Activated CD8-positive, alpha-beta memory T cell treated with anti-CD3 and anti-CD28 coated beads, Interleukin-2, amount 50 U/mL, for 1 hour (primary cell): ENCODE measurements around the gene ITGB1BP1.

Experiments
- DNase-seq: peaks from one replicate; pipeline ENCODE4 v3.0.0-alpha.2; 2020; ENCODE audit errors: extremely low read depth

Gene ITGB1BP1, protein sequence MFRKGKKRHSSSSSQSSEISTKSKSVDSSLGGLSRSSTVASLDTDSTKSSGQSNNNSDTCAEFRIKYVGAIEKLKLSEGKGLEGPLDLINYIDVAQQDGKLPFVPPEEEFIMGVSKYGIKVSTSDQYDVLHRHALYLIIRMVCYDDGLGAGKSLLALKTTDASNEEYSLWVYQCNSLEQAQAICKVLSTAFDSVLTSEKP

DNA sequence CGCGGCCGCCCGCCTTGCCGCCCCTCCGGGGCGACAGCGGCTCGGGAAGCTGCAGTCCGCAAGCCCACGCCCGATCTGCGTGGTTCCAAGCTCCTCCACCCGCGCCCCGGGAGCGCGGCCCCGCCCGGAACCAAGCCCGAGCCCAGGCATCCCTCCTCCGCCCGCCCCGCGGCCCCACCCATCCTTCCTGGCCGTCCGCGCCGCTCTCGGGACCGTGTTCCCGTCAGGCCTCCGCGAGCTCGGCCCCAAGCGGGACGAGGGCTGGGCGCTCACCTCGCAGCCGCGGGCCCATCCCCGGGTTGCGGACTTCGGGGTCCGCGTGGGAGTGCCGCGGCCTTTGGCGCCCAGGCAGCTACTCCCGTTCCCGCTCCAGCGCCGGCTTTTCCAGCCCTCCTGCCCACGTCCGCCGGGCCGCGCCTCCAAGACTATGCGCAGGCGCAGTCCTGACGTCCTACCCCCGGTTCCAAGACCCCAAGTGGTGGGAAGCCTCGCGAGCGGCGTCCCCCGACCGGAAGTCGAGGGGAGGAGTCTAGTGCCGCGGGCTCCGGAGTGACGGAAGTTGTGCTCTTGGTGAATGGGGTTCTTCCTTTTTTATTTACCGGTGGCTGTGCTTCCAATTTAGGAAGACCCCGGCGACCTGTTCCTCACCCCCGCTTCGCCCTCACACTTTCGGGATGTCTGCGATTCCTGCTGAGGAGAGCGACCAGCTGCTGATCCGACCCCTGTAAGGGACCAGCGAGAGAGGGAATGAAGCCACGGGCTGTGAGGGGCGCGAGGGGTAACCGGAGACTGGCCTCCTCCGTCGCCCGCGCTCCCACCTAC lies at the start of gene ITGB1BP1, which contains the start of gene CPSF3:
TSS of gene ITGB1BP1 (minus strand) at position 429 of the 822 bp plus-strand sequence. CDS start 4,831 bp downstream, outside the sequence.
TSS of gene CPSF3 (plus strand) at position 555 of the 822 bp plus-strand sequence. CDS start at position 675, 120 bp downstream.
- peak; percentile 88 for DNase-seq

DNA sequence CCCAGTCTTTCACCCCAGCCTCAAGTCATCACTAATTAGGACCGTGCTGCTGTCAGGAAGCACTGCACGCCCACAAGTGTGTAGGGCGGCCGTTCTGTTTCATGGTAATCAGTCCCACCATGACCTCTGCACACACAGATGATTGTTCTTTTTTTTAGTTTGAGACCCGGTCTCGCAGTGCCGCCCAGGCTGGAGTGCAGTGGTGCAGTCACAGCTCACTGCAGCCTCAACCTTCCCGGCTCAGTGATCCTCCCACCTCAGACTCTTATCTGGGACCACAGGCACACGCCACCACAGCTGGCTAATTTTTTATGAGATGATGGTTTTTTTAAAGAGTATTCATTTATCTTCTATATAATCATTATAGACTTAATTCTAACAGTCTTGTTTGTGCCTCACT lies 49.2 kb upstream of the ITGB1BP1 start:
- DNase-seq = no peak

DNA sequence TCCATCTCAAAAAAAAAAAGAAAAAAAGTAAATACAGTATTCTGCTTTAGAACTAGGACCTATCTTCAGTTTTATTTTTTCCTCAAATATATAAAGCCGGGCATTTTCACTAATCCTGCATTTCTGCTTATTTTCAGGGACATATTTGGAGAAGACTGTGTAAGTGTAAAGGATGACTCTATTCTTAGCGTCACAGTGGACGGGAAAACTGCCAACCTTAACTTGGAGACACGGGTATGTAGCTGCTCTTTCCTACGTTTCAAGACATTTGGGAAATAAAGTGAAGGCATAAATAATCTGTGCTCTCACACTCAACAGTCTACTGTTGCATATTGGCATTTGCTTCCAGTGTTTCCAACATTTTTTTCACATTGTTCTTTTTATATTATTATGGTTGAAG lies 47.9 kb upstream of the ITGB1BP1 start:
- no peak for DNase-seq

DNA sequence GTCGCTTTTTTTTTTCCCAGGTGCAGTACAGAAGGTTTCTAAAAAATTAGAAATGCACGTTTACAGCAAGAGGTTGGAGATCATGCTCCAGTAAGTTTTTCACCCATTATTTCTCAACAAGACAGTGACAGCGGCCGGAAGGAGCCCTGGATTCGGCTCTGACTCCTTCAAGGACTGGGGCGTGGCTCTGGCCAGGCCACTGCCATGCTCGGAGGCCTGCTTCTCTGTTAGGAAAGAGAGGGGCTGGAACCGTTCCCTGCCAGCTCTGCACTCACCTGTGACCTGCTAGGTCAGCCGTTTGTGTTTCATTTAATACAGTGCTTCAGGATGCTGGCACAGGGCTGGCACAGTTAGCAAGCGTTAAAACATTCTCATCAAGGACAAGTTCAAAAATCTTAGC lies 44.4 kb upstream of the ITGB1BP1 start:
- DNase-seq = no peak

DNA sequence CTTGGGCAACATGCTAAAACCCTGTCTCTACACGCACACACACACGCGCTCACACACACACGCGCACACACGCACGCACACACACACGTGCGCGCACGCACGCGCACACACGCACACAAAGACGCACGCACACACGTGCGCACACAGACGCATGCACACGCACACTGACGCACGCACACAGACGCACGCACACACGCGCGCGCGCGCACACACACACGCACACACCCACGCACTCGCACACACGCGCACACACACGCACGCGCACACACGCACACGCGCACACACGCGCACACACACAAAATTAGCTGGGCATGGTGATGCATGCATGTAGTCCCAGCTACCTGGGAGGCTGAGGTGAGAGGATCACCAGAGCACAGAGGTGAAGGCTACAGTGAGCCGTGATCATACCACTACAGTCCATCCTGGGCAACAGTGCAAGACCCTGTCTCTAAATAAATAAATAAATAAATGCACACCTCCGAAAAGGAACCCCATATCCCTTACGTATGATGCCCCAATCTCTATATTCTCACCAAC lies 42.9 kb upstream of the ITGB1BP1 start:
- DNase-seq = no peak

DNA sequence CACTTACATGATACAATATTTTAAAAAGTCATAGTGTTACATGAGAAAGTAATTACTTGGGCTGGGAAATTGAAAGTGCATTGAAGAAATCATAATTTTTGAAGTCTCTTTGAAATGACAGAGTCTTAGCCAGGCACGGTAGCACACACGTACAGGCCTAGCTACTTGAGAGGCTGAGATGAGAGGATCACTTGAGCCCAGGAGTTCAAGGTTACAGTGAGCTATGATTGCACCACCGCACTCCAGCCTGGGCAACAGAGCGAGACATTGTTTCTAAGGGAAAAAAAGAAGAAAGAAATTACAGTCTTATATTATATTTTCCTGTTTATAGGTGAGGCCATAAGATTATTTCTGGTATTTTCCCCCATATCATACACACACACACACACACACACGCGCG lies 41.8 kb upstream of the ITGB1BP1 start:
- no peak for DNase-seq

DNA sequence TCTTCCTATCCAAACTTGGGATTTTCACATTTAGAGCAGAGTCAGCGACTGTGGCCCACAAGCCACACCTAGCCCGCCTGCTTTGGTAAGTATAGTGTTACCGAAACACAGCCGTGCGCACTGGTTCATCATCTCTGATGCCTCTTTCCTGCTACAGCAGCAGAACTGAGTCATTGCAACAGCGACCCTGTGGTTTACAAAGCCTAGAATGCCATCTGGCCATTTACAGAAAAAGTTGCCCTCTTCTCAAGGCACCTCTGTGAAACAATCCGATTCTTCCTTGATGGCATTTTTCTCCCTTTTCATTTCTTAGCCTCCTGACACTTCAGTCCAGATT lies 40.3 kb upstream of the ITGB1BP1 start:
- DNase-seq = no peak

DNA sequence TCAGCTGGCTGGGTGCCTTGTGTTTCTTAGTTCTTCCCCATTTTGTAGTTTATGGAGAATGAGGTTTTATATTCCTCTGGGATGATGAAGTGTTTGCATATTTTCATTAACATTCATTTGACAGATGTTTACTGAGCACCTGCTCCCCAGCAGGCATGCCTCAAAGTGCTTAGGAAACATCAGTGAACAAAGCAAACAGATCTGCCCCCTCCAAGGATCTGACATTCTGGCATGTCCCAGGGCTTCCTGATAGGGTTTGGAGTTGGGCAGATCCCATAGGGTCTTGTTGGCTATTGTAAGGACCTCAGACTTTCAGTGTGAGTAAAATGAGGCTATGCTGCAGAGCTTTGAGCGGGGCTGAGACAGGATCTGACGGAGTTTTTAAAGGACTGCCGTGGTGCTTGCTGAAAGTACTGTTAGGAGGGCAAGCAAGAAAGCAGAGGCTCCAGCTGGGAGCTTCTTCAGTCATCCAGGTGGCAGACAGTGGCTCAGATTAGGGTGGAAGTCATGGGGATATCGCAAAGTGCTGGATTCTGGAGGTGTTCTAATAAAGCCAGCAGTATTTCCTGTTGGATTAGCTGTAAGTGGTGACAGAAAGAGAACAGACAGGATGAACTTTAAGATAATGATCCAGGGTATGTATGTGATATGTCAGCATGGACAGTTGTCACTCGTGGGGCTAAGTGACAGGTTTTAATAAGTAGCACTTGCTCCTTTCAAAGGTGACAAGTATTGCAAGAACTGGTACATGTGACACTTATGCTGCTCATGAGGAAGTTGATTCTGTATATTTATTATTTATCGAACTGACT lies 39.8 kb upstream of the ITGB1BP1 start:
- DNase-seq = no peak

DNA sequence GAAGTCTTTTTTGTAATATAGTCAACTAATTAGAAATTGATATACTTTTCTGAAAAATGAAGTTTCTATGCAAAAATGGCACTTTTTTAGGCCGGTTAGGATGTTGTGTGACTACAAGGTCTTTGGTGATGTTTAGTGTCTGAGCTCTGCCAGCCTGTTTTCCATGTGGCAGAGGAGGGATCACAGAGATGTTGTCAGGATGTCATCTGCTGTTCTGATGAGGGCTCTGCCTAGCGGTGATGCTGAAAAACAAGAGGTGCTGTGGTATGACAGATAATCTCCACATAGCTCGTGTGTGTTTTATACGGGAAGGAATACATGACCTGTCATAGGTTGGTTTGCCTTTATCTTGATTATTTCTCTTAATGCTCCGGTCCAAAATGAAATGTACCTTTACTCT lies 39.0 kb upstream of the ITGB1BP1 start:
- no peak for DNase-seq

DNA sequence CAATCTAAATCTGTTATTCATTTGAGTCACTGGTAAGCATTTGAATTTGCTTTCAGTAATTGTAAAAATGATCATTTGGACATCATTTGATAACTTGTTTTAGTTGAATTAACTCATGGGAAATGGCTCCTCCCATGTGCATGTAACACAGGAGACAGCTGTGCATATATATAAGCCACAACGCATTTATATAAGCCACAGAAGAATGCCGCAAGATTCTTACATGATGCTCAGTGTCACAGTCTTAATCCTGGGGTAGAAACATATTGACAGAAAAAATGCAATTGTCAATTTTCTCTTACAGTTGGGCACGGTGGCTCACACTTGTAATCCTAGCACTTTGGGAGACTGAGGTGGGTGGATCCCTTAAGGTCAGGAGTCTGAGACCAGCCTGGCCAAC lies 37.8 kb upstream of the ITGB1BP1 start:
- no peak for DNase-seq

DNA sequence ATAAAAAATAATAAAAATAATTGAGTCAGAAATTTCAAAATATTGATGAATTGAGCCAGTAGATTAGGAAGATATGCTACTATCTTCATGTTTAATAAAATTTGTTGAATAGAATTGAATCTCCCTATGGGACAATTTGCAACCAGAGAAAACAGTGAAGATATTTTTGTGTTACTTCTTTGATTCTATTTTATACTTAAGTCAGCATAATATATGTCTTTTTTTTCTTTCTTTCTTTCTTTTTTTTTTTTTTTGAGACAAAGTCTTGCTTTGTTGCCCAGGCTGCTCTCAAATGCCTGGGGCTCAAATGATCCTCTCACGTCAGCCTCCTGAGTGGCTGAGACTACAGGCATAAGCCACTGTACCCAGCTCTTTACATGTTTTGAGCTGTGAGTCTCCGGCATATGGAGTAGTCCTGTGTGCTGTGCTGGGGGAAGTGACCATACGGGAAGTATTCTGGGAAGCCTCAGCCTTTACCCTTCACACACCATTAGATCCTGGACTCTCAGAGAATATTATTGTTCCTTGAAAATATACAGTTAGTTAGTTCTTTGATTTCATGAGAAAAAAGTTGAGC lies 37.2 kb upstream of the ITGB1BP1 start:
- DNase-seq = no peak

DNA sequence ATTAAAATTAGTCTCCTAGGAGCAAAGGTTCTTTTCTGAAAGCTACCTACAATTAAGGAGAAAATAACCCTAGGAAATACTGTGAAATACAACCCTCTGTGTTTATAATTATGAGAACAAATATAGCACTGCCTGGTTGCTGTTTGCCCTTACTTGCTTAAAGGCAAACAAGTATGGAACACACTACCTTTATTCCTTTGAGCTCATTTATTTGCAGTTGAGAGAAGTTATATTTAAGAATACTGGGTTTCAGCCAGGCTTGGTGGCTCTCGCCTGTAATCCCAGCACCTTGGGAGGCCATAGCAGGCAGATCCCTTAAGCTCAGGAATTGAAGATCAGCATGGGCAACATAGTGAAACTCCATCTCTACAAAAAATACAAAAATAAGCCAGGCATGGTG lies 27.9 kb upstream of the ITGB1BP1 start:
- no peak for DNase-seq

DNA sequence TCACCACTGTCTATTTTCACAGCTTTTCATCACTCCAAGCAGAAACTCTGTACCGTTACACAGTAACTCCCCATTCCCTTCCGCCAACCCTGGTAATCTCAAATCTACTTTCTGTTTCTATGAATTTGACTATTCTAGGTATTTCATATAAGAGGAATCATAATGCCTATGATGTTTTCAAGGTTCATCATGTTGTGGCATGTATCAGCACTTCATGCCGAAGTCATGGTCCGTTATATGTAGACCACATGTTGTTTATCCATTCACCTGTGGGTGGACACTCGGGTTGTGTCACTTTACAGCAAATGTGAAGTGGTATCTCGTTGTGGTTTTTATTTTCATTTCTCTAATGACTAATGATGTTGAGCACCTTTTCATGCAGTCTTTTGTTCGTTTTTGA lies 21.8 kb upstream of the ITGB1BP1 start:
- no peak for DNase-seq

DNA sequence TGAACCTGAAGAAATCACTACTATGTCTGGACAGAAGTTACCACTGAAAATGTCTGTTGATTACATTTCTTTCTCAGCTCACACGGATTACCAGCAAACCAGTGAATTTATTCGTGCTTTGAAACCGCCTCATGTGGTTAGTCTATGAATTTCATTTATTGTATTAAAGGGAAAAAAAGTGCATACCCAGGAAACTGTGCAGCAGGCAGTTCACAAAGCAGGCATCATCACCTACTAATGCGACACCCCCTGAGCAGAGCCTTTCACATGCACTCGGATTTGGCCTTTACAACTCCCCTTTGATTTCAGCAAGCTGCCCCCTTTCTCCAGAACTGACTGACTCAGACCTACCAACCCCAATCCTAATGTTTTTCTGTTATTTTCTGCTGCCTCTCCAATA lies 20.2 kb upstream of the ITGB1BP1 start:
- DNase-seq = no peak

DNA sequence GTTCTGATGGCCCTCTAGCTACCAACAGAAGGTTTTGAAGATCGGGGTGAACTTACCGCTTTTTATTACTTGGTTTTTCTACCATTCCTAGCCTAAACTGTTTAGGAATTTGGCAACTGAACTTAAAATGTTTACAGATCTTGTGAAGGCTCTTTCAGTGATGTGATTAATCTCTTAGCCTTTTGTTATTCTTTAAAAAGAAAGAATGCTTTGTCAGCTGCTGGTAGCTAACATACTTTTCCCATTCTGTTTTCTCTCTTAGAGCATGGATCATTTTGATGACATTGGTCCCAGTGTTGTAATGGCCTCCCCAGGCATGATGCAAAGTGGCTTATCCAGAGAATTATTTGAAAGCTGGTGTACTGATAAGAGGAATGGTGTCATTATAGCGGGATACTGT lies 18.2 kb upstream of the ITGB1BP1 start:
- DNase-seq = no peak

DNA sequence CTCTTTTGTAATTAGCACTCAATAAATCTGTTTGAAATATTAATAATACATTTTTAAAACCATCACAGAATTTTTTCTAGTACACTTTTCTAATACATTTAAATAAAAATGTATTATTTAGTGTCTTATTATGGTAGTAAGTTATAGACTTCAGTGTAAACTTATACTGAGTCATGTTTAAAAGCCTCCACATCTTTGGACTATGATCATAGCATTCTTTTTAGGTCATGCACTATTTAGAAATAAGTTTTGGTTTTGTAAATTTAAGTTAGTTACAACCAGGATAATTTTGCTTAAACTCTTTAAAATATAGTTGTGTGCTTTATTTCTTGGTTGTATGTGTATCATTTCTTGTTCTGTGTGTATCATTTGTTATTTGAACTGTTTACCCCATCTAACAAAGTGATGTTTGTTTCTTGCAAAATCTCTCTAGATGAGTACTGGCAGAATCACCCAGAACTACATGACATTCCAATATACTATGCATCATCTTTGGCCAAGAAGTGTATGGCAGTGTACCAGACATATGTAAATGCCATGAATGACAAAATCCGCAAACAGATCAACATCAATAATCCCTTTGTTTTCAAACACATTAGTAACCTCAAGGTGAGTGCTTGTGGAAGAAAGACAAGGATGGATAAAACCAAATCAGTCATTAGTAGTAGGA lies 16.9 kb upstream of the ITGB1BP1 start:
- DNase-seq = no peak

DNA sequence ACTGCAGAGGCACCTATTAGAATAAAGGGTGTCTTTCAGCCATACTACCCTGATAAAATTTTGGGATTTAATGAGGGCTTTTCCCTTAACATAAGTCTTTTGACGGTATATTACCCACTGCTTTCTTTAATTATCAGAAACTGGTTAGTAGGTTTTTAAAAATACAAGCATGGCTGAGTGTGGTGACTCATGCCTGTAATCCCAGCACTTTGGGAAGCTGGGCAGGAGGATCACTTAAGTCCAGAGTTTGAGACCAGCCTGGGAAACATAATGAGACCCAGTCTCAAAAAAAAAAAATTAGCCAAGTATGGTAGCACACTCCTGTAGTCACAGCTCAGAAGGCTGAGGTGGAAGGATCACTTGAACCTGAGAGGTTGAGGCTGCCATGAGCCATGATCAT lies 16.2 kb upstream of the ITGB1BP1 start:
- DNase-seq = no peak

DNA sequence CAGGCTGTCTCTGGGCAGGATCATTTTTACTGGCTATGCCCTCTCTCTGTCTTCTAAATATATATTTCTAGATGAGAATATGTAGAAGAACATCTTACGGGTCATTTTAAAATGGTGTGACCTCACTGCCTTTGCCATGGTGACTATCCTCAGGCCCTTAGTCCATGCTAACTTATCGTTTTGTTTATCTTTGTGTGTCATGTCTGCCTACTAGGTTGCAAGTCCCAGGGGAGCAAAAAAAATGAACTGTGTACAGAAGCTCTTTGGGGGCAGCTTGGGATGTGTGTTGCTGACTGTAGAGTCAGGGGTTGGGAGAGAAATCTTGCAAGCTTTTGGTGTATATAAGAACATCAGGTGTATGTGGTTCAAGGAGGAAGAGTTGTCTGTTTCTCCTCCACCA lies 11.2 kb upstream of the ITGB1BP1 start:
- no peak for DNase-seq

DNA sequence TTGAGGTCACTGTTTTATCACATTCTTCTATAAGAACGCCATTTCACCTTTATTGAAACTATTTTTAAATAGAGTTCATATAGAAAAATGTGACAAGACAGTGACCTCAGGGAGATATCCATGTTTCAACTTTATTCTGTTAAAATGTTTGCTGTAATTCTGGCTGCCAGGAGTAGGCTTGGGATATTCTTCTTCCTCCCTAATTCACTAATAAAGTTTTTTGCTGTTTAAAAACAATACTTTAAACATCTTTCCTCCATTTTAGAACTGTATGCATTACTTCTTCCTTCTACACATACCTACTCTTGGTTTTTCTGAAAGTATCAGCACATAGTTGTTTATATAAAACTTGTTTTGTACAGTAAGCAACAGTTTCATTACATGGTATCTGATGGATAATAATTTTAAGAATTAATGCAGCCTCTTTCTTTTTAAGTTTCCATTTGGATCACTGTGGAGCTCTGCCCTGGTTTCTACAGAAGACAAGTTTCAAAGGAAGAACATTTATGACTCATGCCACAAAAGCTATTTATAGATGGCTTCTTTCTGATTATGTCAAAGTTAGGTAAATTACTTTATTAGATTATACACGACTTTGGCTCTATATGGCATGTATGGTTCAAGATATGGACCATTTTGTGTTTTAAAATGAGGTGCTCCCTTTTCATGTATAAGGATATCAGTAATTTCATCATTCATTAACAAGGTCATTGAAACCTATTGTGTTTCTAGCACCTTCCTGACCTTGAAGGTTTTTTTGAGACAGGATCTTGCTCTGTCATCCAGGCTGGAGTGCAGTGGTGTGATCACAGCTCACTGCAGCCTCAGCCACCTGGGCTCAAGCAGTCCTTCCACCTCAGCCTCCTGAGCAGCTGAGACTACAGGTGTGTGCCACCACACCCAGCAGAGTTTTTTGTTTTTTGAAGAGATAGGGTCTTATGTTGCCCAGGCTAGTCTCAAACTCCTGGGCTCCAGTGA lies 7.3 kb upstream of the ITGB1BP1 start:
- no peak for DNase-seq

DNA sequence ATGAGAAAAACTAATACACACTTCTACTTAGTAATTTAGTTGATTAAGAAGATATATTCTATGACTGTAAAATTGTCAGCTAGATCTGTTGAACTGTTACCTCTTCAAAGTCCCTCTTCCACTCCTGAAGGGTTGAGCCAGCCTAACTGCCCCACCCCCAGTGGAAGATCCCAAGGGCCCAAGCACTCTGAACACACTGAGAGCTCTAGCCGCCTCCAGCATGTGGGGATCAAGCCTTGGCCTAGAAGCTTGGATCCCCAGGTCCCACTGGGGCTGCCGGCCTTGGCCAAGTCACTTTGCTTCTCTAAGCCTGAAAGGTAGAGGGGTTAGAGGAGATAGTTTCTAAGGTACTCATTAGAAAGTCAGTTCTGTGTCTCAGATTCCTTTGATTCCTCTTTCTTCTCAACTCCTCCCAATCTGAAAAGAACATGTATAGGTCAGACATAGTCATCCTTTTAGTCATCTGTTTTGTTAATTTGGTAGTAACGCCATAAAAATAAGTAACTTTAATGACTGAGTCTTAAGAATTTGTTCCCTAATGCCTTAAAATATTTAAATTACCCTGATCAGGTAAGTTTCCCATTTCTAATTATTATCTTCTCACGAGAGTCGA lies 5.7 kb upstream of the ITGB1BP1 start:
- no peak for DNase-seq
